ENCODE results near the gene CEMIP2. TPM values are rescaled to one million over a fixed set of nuclear protein-coding genes. Genes with fewer than 3 reads are reported as not detected.

The CEMIP2 gene, protein sequence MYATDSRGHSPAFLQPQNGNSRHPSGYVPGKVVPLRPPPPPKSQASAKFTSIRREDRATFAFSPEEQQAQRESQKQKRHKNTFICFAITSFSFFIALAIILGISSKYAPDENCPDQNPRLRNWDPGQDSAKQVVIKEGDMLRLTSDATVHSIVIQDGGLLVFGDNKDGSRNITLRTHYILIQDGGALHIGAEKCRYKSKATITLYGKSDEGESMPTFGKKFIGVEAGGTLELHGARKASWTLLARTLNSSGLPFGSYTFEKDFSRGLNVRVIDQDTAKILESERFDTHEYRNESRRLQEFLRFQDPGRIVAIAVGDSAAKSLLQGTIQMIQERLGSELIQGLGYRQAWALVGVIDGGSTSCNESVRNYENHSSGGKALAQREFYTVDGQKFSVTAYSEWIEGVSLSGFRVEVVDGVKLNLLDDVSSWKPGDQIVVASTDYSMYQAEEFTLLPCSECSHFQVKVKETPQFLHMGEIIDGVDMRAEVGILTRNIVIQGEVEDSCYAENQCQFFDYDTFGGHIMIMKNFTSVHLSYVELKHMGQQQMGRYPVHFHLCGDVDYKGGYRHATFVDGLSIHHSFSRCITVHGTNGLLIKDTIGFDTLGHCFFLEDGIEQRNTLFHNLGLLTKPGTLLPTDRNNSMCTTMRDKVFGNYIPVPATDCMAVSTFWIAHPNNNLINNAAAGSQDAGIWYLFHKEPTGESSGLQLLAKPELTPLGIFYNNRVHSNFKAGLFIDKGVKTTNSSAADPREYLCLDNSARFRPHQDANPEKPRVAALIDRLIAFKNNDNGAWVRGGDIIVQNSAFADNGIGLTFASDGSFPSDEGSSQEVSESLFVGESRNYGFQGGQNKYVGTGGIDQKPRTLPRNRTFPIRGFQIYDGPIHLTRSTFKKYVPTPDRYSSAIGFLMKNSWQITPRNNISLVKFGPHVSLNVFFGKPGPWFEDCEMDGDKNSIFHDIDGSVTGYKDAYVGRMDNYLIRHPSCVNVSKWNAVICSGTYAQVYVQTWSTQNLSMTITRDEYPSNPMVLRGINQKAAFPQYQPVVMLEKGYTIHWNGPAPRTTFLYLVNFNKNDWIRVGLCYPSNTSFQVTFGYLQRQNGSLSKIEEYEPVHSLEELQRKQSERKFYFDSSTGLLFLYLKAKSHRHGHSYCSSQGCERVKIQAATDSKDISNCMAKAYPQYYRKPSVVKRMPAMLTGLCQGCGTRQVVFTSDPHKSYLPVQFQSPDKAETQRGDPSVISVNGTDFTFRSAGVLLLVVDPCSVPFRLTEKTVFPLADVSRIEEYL (N-terminal part only)
- total RNA-seq (2021) (40.5 to 43.2 TPM (median 40.6 TPM) in 3 replicates), Bru-seq, nascent RNA (percentile 91 among the genes with signal in this experiment)
- long read RNA-seq, experiment 1, full-length matches to known transcripts = 49 of 129 reads
- long read RNA-seq, experiment 1, partial matches to known transcripts = 41 of 129 reads
- long read RNA-seq, experiment 1, other reads (novel, unspliced or antisense) = 39 of 129 reads
- long read RNA-seq, experiment 2, full-length matches to known transcripts = 7 of 37 reads
- long read RNA-seq, experiment 2, partial matches to known transcripts = 8 of 37 reads
- long read RNA-seq, experiment 2, other reads (novel, unspliced or antisense) = 22 of 37 reads
- long read RNA-seq, experiment 3, partial matches to known transcripts = 0 of 6 reads
- long read RNA-seq, experiment 3, other reads (novel, unspliced or antisense) = 6 of 6 reads

DNA sequence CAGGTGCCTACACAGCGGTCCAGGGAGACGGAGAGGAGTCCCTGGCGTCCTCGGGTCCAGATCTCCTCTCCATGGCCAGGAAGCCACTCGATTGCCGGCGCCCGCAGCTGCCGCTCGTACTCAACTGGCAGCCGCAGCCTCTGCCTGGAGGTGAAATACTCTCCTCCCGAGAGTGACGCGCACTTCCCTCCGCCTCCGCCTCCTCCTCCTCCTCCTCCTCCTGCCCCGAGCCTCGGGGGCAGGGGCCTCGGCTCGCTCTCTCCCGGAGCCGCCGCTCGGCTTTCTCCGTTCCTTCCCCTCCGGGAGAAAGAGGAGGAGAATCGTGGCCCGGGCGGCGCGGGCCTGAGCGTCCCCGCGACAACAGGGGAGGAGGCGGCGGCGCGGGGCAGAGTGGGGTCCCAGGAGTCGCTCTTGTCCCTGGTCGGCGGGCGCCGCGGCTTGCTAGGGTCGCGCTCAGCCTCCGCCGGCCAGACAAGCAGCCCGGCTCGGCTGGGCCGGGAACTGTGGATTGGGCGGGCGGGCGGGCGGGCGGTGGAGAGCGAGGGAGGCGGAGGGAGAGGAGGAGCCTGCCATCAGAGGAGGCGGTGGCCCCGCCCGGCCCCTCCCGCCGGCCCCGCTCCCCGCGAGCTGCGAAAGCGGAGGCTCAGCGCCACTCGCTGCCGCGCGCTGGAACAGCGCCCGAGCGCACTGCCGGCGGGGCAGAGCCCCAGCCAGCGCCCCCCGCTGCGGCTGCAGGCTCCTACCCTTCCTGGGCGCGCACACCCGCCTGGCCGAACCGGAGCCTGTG lies at the start of gene CEMIP2:
CEMIP2 (minus strand) TSS at position 126 of the 787 bp plus-strand sequence. CDS start 18,140 bp downstream, outside the sequence.
- TF ChIP-seq OVOL2 (CRISPR knock-in tag; IDR thresholded peaks at IDR 0.05; ENCODE audit: borderline replicate concordance) (no peak), CREM (CRISPR knock-in tag; IDR thresholded peaks at IDR 0.05) (0 out of 2 replicates have a peak, but pooled peaks have one; percentile 12), HMGXB4 (CRISPR knock-in tag; IDR thresholded peaks at IDR 0.05) (peak; percentile 56; the same call in 1 of the 2 replicates), SP1 (CRISPR knock-in tag; conservative IDR thresholded peaks at IDR 0.05) (peak; percentile 16; the same call in 1 of the 2 replicates), GRHL2 (CRISPR knock-in tag; IDR thresholded peaks at IDR 0.05; ENCODE audit: insufficient replicate concordance, severe bottlenecking) (no peak), RORB (CRISPR knock-in tag; IDR thresholded peaks at IDR 0.05) (no peak), TP53 (CRISPR knock-in tag; IDR thresholded peaks at IDR 0.05) (peak; percentile 52; the same call in 1 of the 2 replicates), USF1 (CRISPR knock-in tag; IDR thresholded peaks at IDR 0.05) (no peak), GABPB1 (CRISPR knock-in tag; IDR thresholded peaks at IDR 0.05) (peak; percentile 31; the same call in 1 of the 2 replicates), ZNF263 (CRISPR knock-in tag; IDR thresholded peaks at IDR 0.05; ENCODE audit: low read depth) (peak; percentile 62; the same call in 1 of the 2 replicates), GTF2I (CRISPR knock-in tag; conservative IDR thresholded peaks at IDR 0.05) (no peak), ETV6 (CRISPR knock-in tag; IDR thresholded peaks at IDR 0.05) (no peak), AFF4 (CRISPR knock-in tag; IDR thresholded peaks at IDR 0.05; ENCODE audit: borderline replicate concordance) (no peak)
- TF ChIP-seq, protein P1, sequence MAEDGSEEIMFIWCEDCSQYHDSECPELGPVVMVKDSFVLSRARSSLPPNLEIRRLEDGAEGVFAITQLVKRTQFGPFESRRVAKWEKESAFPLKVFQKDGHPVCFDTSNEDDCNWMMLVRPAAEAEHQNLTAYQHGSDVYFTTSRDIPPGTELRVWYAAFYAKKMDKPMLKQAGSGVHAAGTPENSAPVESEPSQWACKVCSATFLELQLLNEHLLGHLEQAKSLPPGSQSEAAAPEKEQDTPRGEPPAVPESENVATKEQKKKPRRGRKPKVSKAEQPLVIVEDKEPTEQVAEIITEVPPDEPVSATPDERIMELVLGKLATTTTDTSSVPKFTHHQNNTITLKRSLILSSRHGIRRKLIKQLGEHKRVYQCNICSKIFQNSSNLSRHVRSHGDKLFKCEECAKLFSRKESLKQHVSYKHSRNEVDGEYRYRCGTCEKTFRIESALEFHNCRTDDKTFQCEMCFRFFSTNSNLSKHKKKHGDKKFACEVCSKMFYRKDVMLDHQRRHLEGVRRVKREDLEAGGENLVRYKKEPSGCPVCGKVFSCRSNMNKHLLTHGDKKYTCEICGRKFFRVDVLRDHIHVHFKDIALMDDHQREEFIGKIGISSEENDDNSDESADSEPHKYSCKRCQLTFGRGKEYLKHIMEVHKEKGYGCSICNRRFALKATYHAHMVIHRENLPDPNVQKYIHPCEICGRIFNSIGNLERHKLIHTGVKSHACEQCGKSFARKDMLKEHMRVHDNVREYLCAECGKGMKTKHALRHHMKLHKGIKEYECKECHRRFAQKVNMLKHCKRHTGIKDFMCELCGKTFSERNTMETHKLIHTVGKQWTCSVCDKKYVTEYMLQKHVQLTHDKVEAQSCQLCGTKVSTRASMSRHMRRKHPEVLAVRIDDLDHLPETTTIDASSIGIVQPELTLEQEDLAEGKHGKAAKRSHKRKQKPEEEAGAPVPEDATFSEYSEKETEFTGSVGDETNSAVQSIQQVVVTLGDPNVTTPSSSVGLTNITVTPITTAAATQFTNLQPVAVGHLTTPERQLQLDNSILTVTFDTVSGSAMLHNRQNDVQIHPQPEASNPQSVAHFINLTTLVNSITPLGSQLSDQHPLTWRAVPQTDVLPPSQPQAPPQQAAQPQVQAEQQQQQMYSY (CRISPR knock-in tag; IDR thresholded peaks at IDR 0.05) = no peak
- TF ChIP-seq, protein P2, sequence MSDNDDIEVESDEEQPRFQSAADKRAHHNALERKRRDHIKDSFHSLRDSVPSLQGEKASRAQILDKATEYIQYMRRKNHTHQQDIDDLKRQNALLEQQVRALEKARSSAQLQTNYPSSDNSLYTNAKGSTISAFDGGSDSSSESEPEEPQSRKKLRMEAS (CRISPR knock-in tag; IDR thresholded peaks at IDR 0.05) = peak; percentile 20; the same call in 1 of the 2 replicates
- Mint-ChIP-seq H3K9me3 (no peaks in the 10 kb centered on the region), H3K4me1 (peaks cover 46% of the 10 kb centered on the region), H3K27ac (peak within 1 kb of the TSS; percentile 97), H3K4me3 (peak within 1 kb of the TSS; percentile 100), H3K36me3 (no peaks in the 10 kb centered on the region; the same call in 1 of the 2 replicates), H3K27me3 (ENCODE audit: low read depth) (no peaks in the 10 kb centered on the region; the same call in none of the 2 replicates)
- peak; percentile 76 for ATAC-seq
- ChIA-PET CTCF (interaction anchor here (0.6 to 2.7 kb wide), 20 partner anchors 8 to 483 kb away, joined by 3 to 17 read pairs (median 5); no protein-coding TSS in a partner anchor), POLR2A (interaction anchor here (1.5 kb wide), 1 partner anchor 12 kb away, joined by 3 read pairs; no protein-coding TSS in a partner anchor)
- DNase-seq (ENCODE audit: low spot score) = peak; percentile 91
